ENCODE results near the gene ADAMTS10.
"Not testable (repeated sequence)": the region's sequence is repeated elsewhere in the genome, so short reads cannot be mapped to it uniquely, and the experiment has no call there.

ADAMTS10 gene

DNA sequence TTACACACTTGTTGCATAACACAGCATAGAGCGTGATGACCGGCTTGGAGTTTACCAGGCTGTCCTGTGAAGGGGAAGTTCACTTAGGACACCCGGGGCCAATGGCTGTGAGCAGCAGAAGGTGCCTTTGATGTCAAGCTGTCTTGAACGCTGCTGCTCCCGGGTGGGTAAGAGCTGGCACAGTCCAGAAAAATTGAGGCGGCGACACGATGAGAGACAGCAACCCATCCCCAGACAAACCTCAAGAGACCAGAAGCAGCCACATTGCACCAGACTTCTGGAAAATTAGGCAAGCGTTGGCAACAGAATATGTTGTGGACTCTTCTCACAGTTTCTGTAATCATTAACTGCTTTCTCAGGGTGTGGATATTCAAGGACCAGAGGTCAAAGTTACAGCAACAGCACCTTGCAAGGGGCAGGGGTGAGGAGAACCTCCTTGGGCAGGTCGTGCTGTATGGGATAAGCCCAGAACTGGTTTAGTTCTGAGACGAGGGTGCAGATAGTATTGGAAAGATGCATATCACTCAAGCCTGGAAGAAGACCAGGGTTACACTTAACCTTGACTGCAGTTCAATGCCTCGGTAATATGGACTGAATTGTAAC lies 30.0 kb upstream of the ADAMTS10 start:
- no peaks in the 10 kb centered on the region; the same call in 1 of the 2 replicates for H3K27me3 ChIP-seq (replicated peaks; ENCODE audit: control insufficient read depth, insufficient read depth, low read length)
- no peaks in the 10 kb centered on the region for H3K36me3 ChIP-seq (ENCODE audit: control insufficient read depth, insufficient read depth, low read length)
- no peak for DNase-seq (ENCODE audit: extremely low read depth, insufficient read length)
- TF ChIP-seq, protein P1, sequence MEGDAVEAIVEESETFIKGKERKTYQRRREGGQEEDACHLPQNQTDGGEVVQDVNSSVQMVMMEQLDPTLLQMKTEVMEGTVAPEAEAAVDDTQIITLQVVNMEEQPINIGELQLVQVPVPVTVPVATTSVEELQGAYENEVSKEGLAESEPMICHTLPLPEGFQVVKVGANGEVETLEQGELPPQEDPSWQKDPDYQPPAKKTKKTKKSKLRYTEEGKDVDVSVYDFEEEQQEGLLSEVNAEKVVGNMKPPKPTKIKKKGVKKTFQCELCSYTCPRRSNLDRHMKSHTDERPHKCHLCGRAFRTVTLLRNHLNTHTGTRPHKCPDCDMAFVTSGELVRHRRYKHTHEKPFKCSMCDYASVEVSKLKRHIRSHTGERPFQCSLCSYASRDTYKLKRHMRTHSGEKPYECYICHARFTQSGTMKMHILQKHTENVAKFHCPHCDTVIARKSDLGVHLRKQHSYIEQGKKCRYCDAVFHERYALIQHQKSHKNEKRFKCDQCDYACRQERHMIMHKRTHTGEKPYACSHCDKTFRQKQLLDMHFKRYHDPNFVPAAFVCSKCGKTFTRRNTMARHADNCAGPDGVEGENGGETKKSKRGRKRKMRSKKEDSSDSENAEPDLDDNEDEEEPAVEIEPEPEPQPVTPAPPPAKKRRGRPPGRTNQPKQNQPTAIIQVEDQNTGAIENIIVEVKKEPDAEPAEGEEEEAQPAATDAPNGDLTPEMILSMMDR (IDR thresholded peaks at IDR 0.05; ENCODE audit: insufficient read depth, low read length, poor library complexity, severe bottlenecking): no peak
- no peak overlapping the region for H3K4me3 ChIP-seq (replicated peaks; ENCODE audit: low read depth, low read length)

DNA sequence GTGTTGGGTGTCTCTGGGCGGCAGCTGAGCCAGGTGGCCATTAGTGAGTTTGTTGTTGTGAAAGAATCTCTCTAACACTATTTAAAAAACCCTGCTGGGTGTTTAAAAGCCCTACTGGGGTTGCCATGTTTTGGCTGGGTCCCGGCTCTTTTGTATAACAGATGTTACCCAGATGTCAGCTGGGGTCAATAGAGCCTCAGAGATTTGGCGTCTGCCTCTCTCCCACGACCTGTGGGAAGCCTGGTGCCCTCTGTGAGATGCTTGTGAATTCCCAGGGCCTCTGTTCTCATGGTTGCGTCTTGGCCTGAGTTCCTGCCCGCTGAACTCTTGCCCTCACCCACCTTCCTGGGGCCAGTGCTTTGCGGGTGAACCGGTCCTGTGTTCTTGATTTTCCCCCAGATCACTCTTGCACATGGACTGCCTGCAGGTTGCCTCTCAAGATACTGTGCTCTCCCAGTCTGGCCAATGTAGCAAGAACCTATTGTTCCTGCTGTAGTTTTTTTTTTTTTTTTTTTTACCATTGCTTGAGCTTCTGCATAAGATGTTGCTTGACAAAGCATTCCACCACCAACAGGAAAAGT lies 29.4 kb upstream of the ADAMTS10 start:
- Histone ChIP-seq H3K36me3 (ENCODE audit: control insufficient read depth, insufficient read depth, low read length) (no peaks in the 10 kb centered on the region), H3K4me3 (replicated peaks; ENCODE audit: low read depth, low read length) (no peak overlapping the region), H3K27me3 (replicated peaks; ENCODE audit: control insufficient read depth, insufficient read depth, low read length) (no peaks in the 10 kb centered on the region; the same call in 1 of the 2 replicates)
- TF ChIP-seq, protein P1 (IDR thresholded peaks at IDR 0.05; ENCODE audit: insufficient read depth, low read length, poor library complexity, severe bottlenecking): no peak
- DNase-seq (ENCODE audit: extremely low read depth, insufficient read length): no peak

DNA sequence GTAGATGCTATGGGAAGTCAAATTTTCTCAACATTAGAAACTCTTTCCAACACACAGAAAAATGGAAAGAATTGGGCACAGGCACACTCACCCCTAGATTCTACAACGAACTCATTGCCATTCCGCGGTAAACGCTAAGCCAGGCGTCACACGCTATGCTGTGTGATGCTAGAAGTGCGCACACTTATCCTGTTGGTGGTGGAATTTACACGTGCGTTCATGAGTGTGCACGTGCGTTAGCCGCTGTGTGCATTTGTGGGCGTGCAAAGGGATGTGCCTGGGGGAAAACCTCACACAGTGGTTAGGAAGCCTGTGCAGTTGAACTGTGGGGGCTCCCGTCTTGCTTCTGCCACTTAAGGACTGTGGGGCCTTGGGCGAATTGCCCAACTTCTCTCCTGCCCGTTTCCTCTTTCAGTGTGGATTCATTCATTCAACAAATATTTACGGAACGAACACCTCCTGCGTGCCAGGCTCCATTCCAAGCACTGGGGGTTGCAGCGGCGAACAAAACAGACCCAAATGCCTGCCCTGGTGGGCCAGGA lies 27.6 kb upstream of the ADAMTS10 start:
- H3K27me3 ChIP-seq (replicated peaks; ENCODE audit: control insufficient read depth, insufficient read depth, low read length): no peaks in the 10 kb centered on the region; the same call in 1 of the 2 replicates
- H3K4me3 ChIP-seq (replicated peaks; ENCODE audit: low read depth, low read length): no peak overlapping the region
- TF ChIP-seq, protein P1 (IDR thresholded peaks at IDR 0.05; ENCODE audit: insufficient read depth, low read length, poor library complexity, severe bottlenecking): no peak
- no peaks in the 10 kb centered on the region for H3K36me3 ChIP-seq (ENCODE audit: control insufficient read depth, insufficient read depth, low read length)
- DNase-seq (ENCODE audit: extremely low read depth, insufficient read length): no peak

DNA sequence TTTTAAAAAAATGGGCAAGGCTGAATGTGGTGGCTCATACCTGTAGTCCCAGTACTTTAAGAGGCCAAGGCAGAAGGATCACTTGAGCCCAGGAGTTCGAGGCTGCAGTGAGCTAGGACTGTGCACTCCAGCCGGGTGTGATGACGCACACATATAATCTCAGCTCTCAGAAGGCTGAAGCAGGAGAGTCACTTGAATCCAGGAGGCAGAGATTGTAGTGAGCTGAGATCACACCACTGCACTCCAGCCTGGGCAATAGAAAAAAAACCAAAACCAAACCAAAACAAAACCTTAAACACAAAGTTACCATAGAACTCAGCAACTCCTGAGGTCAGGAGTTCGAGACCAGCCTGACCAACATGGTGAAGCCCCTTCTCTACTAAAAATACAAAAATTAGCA lies 26.6 kb upstream of the ADAMTS10 start:
- not testable (repeated sequence) for H3K27me3 ChIP-seq (replicated peaks; ENCODE audit: control insufficient read depth, insufficient read depth, low read length); H3K36me3 ChIP-seq (ENCODE audit: control insufficient read depth, insufficient read depth, low read length); H3K4me3 ChIP-seq (replicated peaks; ENCODE audit: low read depth, low read length); DNase-seq (ENCODE audit: extremely low read depth, insufficient read length)

DNA sequence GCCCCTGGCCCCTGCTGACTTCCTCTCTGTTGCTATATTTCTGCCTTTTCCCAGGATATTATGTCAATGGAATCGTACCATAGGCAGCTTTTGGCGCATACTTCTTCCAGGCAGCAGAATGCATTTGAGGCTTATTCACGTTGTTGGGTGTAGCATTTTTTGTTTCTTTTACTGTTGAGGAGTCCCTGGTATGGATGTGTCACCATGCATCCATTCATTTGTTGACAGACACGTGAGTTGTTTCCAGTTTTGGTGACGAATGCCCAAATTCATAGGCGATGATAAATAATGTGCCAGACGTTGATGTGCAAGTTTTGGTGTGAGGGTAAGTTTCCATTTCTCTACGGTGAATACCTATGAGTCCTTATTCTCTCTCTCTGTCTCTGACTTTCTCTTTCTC lies 24.9 kb upstream of the ADAMTS10 start:
- TF ChIP-seq, protein P1 (IDR thresholded peaks at IDR 0.05; ENCODE audit: insufficient read depth, low read length, poor library complexity, severe bottlenecking): no peak
- DNase-seq (ENCODE audit: extremely low read depth, insufficient read length): no peak
- Histone ChIP-seq H3K4me3 (replicated peaks; ENCODE audit: low read depth, low read length) (no peak overlapping the region), H3K27me3 (replicated peaks; ENCODE audit: control insufficient read depth, insufficient read depth, low read length) (no peaks in the 10 kb centered on the region; the same call in 1 of the 2 replicates), H3K36me3 (ENCODE audit: control insufficient read depth, insufficient read depth, low read length) (no peaks in the 10 kb centered on the region)

DNA sequence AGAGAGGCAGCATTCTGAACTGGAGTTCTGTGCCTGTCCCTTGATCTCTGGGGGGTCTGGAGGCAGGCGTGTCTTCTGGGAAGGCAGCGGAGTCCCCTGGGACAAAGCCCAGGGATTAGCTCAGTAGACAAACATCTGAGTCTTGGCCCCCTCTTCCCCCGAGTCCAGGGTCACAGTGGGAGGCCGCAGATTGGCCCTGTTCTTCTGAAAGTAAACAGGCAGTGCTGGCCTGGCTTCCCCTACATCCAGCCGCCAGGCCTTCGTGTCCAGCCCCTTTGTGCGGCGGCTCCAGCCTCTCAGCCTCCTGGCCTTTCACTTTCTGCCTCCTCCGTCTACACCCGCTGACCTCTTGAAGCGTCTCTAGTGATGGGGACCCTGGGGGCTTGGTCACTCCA lies 20.9 kb upstream of the ADAMTS10 start:
- DNase-seq (ENCODE audit: extremely low read depth, insufficient read length): no peak
- Histone ChIP-seq H3K4me3 (replicated peaks; ENCODE audit: low read depth, low read length) (no peak overlapping the region), H3K36me3 (ENCODE audit: control insufficient read depth, insufficient read depth, low read length) (no peaks in the 10 kb centered on the region), H3K27me3 (replicated peaks; ENCODE audit: control insufficient read depth, insufficient read depth, low read length) (no peaks in the 10 kb centered on the region)
- TF ChIP-seq, protein P1 (IDR thresholded peaks at IDR 0.05; ENCODE audit: insufficient read depth, low read length, poor library complexity, severe bottlenecking): no peak

Data from GM06990 (cell line).